ENCODE results near the gene TNKS2.
A peak's percentile ranks its signal among the peaks of the same experiment; 100 is the strongest.
"Not testable (repeated sequence)": the region's sequence is repeated elsewhere in the genome, so short reads cannot be mapped to it uniquely, and the experiment has no call there.

Gene TNKS2

DNA sequence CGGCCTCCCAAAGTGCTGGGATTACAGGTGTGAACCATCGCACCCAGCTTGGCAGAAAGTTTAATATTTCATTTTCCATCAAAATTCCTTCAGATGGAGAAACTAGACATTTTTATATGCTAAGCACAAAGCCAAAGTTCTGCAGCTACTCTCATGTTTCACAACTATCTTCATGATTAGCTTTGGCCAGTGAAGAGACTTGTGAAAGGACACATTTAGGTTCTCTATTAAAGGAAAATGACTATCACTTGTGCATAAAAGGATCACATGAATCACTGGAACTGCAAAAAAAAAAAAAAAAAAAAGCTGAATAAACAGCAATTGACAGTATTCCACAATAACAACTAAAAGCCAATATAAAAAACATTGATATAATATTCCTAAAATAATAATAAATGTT is 94.8 kb downstream of the TNKS2 start:
- H3K4me3 ChIP-seq (ENCODE audit: low read depth, low read length) = no peak overlapping the region
- no peak for DNase-seq (ENCODE audit: low read depth)
- TF ChIP-seq CTCF (IDR thresholded peaks at IDR 0.05; ENCODE audit: insufficient read depth, low read depth, low read length, missing control alignments) = no peak

GRCh38 chr10:91894261-91894685 is 96.0 kb downstream of the TNKS2 start:
- peak; percentile 51 for DNase-seq (ENCODE audit: low read depth)
- H3K4me3 ChIP-seq (ENCODE audit: low read depth, low read length) = not testable (repeated sequence)

DNA sequence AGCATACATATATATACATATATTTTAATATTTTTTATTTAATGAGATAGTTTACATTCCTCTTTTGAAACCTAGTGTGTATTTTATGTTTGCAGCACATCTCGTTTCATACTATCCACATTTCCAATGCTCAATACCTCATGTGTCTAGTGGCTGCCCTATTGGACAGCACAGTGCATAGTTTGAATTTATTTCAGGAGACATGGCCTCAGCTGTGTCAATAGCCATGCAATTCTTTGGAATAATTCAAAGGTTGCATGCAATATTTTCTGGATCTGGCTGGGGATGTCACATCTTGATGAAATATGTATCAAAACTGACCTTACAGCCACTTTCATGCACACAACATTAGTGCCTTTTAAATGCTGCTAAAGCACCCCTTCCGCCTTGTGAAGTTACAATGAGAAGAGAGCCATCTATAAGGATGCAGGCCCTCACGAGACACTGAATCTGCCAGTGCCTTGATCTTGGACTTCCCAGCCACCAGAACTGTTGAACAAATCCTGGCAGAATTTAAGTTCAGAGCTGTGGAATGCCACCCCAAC is 98.1 kb downstream of the TNKS2 start:
- no peak for DNase-seq (ENCODE audit: low read depth)
- H3K4me3 ChIP-seq (ENCODE audit: low read depth, low read length) = no peak overlapping the region
- no peak for TF ChIP-seq CTCF (IDR thresholded peaks at IDR 0.05; ENCODE audit: insufficient read depth, low read depth, low read length, missing control alignments)

DNA sequence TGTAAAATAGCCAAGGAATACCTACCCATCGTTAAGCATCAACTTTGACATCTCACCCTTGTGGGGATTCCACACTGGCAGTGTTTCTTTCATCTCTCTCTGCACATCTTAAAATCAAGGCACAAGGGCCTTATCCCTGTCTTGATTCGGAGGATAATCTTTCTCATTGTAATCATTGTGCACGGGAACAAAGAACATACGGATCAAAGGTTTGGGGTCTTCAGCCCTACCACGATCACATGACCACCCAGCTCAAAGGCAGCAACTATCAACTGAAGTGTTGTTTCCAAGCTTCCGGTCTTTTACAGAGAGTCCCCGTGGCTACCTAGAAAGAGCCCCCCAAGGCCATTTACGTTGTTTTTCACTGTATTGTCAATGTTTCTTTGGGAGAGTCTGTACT is 99.2 kb downstream of the TNKS2 start:
- no peak overlapping the region for H3K4me3 ChIP-seq (ENCODE audit: low read depth, low read length)
- no peak for DNase-seq (ENCODE audit: low read depth)
- no peak for TF ChIP-seq CTCF (IDR thresholded peaks at IDR 0.05; ENCODE audit: insufficient read depth, low read depth, low read length, missing control alignments)

DNA sequence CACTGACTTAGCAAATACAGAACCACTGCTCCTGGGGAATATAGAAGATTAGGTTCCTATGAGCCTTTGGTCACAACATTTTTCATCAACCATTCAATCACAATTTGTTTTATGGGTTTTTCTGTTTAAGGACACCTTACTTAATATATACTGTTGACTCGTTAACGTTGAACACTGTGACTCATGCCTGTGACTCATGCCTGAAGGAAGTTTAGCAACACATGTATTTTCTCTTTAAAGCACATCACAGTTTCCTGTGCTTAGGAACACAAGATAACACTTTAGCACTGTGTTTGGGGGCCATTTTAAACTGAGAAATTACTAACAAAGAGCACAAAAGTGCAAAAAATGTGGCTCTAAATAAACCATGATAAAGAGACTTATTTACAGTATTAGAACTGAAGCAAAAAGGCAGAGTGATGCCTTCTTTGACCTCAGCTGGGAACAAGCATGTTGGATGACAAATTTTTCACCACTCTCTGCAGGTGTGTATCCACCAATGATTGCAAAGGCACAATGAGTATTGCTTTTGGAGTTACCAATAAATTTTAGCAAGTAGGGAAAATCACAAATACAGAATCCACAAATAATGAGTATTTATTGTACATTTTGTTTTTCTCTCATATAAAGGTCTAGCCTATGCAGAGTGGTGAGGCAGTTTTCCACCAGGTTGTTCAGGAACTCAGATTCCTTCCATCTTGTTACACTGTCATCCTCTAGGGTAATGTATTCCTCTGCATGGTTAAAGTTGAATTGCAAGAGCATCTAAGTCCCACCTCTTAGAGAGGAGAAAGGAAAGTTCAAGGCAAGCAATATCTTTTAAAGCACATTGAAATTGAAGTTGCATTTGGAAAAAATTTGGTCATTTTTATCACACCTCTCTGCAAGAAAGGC is 103.8 kb downstream of the TNKS2 start:
- DNase-seq (ENCODE audit: low read depth) = no peak
- no peak overlapping the region for H3K4me3 ChIP-seq (ENCODE audit: low read depth, low read length)
- no peak for TF ChIP-seq CTCF (IDR thresholded peaks at IDR 0.05; ENCODE audit: insufficient read depth, low read depth, low read length, missing control alignments)

DNA sequence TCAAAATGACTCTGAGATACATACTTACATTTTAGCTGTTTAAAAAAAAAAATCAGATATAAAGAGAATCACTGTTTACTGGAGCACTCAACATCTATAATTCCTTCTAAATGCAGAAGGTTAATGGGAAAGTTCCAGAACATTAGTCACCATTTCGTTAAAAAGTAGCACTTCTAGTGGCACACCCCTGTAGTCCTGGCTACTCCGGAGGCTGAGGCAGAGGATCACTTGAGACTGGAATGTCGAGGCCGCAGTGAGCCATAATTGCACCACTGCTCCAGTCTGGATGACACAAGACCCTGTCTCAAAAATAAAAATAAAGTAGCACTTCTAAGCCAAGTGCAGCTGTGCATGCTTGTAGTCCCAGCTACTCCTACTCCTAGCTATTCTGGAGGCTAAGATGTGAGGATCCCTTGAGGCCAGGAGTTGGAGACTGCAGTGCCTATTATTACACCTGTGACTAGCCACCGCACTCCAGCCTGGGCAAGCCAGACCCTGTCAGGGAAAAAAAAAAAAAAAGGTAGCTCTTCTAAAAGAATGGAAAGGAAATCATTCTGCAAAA is 108.9 kb downstream of the TNKS2 start:
- no peak overlapping the region for H3K4me3 ChIP-seq (ENCODE audit: low read depth, low read length)
- no peak for TF ChIP-seq CTCF (IDR thresholded peaks at IDR 0.05; ENCODE audit: insufficient read depth, low read depth, low read length, missing control alignments)
- no peak for DNase-seq (ENCODE audit: low read depth)

GRCh38 chr10:91907914-91908336 is 109.7 kb downstream of the TNKS2 start:
- H3K4me3 ChIP-seq (ENCODE audit: low read depth, low read length) = peak overlapping the region; percentile 70
- no peak for DNase-seq (ENCODE audit: low read depth)
- TF ChIP-seq CTCF (IDR thresholded peaks at IDR 0.05; ENCODE audit: insufficient read depth, low read depth, low read length, missing control alignments) = no peak
